ENCODE measurements around the gene EP400. TPM values are rescaled to one million over a fixed set of nuclear protein-coding genes. Genes with fewer than 3 reads are reported as not detected.

EP400 gene
- total RNA-seq, 1 donor from 2014 or later: 55.2 TPM

GRCh38 chr12:132025526-132025925 lies 75.8 kb downstream of the EP400 start:
- Mint-ChIP-seq H3K27me3 (no peaks in the 10 kb centered on the region), H3K4me3 (no peak overlapping the region), H3K4me1 (ENCODE audit: unreplicated experiment) (no peaks in the 10 kb centered on the region), H3K36me3 (peaks cover 18% of the 10 kb centered on the region), H3K9me3 (no peaks in the 10 kb centered on the region), H3K27ac (no peak overlapping the region)
- no peak for DNase-seq (ENCODE audit: extremely low spot score, unreplicated experiment)
- TF ChIP-seq, protein P1, sequence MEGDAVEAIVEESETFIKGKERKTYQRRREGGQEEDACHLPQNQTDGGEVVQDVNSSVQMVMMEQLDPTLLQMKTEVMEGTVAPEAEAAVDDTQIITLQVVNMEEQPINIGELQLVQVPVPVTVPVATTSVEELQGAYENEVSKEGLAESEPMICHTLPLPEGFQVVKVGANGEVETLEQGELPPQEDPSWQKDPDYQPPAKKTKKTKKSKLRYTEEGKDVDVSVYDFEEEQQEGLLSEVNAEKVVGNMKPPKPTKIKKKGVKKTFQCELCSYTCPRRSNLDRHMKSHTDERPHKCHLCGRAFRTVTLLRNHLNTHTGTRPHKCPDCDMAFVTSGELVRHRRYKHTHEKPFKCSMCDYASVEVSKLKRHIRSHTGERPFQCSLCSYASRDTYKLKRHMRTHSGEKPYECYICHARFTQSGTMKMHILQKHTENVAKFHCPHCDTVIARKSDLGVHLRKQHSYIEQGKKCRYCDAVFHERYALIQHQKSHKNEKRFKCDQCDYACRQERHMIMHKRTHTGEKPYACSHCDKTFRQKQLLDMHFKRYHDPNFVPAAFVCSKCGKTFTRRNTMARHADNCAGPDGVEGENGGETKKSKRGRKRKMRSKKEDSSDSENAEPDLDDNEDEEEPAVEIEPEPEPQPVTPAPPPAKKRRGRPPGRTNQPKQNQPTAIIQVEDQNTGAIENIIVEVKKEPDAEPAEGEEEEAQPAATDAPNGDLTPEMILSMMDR (conservative IDR thresholded peaks at IDR 0.05): no peak

- DNase-seq (ENCODE audit: extremely low spot score, unreplicated experiment): no peak
- Mint-ChIP-seq H3K9me3 (no peaks in the 10 kb centered on the region), H3K27ac (no peak overlapping the region), H3K4me1 (ENCODE audit: unreplicated experiment) (no peaks in the 10 kb centered on the region), H3K36me3 (peaks cover 18% of the 10 kb centered on the region), H3K27me3 (no peaks in the 10 kb centered on the region), H3K4me3 (no peak overlapping the region)
- TF ChIP-seq, protein P1 (conservative IDR thresholded peaks at IDR 0.05): no peak
These were observed 76.5 kb downstream of the EP400 start for GRCh38 chr12:132026061-132026795.

DNA sequence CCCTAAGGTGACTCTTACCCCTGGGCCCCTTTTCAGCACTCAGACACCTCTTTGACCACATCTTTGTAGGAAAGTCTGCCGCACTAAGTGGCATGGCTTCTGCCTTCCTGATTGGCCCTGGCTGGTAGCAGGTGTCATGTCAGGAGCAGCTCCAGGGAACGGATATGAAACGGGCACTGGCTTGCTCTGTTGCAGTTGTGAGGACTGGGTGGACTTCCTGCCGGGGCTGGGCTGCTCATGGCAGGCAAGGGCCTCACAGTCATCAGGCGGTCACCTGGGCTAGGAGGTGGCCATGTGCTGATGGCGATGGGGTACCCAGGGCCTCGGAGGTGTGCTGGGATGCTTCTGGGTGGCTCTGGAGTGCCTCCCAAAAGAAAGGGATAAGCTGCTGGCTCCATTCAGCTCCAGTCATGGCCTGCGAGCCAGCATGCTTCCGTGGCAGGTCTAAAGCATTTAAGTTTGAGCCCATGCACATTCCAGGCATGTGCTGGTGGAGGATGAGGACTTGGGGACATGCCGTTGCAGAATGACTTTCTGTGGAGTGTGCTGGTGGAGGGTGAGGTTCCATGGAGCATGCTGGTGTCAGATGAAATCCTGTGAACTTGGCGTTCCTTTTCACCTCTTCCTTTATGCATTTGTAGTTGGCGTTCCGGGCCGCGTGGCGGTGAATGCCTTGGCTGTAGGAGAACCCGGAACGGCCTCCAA lies 77.2 kb downstream of the EP400 start:
- H3K4me1 Mint-ChIP-seq (ENCODE audit: unreplicated experiment): no peaks in the 10 kb centered on the region
- peaks cover 20% of the 10 kb centered on the region for H3K36me3 Mint-ChIP-seq
- TF ChIP-seq, protein P1 (conservative IDR thresholded peaks at IDR 0.05): no peak
- no peak for DNase-seq (ENCODE audit: extremely low spot score, unreplicated experiment)
- H3K9me3 Mint-ChIP-seq: no peaks in the 10 kb centered on the region
- no peak overlapping the region for H3K27ac Mint-ChIP-seq
- no peak overlapping the region for H3K4me3 Mint-ChIP-seq
- no peaks in the 10 kb centered on the region for H3K27me3 Mint-ChIP-seq

- H3K36me3 Mint-ChIP-seq: peaks cover 21% of the 10 kb centered on the region
- no peak overlapping the region for H3K4me3 Mint-ChIP-seq
- no peaks in the 10 kb centered on the region for H3K9me3 Mint-ChIP-seq
- TF ChIP-seq, protein P1 (conservative IDR thresholded peaks at IDR 0.05): no peak
- DNase-seq (ENCODE audit: extremely low spot score, unreplicated experiment): no peak
- no peak overlapping the region for H3K27ac Mint-ChIP-seq
- H3K27me3 Mint-ChIP-seq: no peaks in the 10 kb centered on the region
- no peaks in the 10 kb centered on the region for H3K4me1 Mint-ChIP-seq (ENCODE audit: unreplicated experiment)
These were observed 77.9 kb downstream of the EP400 start for GRCh38 chr12:132027636-132028035.

GRCh38 chr12:132028111-132028510 lies 78.4 kb downstream of the EP400 start:
- TF ChIP-seq, protein P1 (conservative IDR thresholded peaks at IDR 0.05): no peak
- H3K4me1 Mint-ChIP-seq (ENCODE audit: unreplicated experiment): no peaks in the 10 kb centered on the region
- H3K9me3 Mint-ChIP-seq: no peaks in the 10 kb centered on the region
- H3K4me3 Mint-ChIP-seq: no peak overlapping the region
- H3K27me3 Mint-ChIP-seq: no peaks in the 10 kb centered on the region
- peaks cover 21% of the 10 kb centered on the region for H3K36me3 Mint-ChIP-seq
- H3K27ac Mint-ChIP-seq: no peak overlapping the region
- no peak for DNase-seq (ENCODE audit: extremely low spot score, unreplicated experiment)

Measured in type B pancreatic cell (in vitro differentiated cells).